DMS 273 (cell line): ENCODE data around the gene METTL23.

Source experiments
- DNase-seq: peaks from one replicate; lab custom pipeline; 2025; ENCODE audit not compliant: unreplicated experiment; lab: John Stamatoyannopoulos, UW

Gene METTL23

GRCh38 chr17:76755285-76755684 lies 28.6 kb downstream of the METTL23 start:
- DNase-seq: no peak

- DNase-seq: no peak
Observed at GRCh38 chr17:76757256-76757655, 30.6 kb downstream of the METTL23 start.

- DNase-seq: no peak
Observed at GRCh38 chr17:76758570-76758969, 31.9 kb downstream of the METTL23 start.

- DNase-seq: no peak
Observed at GRCh38 chr17:76772842-76773525, 46.3 kb downstream of the METTL23 start.

- no peak for DNase-seq
Observed at GRCh38 chr17:76775021-76775600, 48.5 kb downstream of the METTL23 start.

GRCh38 chr17:76781056-76781982 lies 54.7 kb downstream of the METTL23 start:
- DNase-seq: no peak

- DNase-seq: no peak
Observed at GRCh38 chr17:76783146-76783545, 56.5 kb downstream of the METTL23 start.
